ENCODE data around the gene ADAM11. TPM values are rescaled to one million over a fixed set of nuclear protein-coding genes. Genes with fewer than 3 reads are reported as not detected.
A peak's percentile ranks its signal among the peaks of the same experiment; 100 is the strongest.

Gene ADAM11
- total and polyA plus RNA-seq, 2 of the 8 experiments (the other 6 are each of a cell fraction or from before 2014, with no cell fraction given), result 2.3 to 2.9 TPM

- Histone ChIP-seq H2BK12ac (ENCODE audit: low read depth, low read length) (no peak overlapping the region), H4K8ac (ENCODE audit: extremely low read depth, insufficient read depth, low read length) (0 out of 2 replicates have a peak overlapping the region, but pooled peaks have one; percentile 8), H3K4me2 (ENCODE audit: insufficient read depth in 1 of 2, low read depth in 2 of 2, low read length in 2 of 2) (no peak overlapping the region), H3K18ac (ENCODE audit: extremely low read depth, low read length) (no peak overlapping the region), H3K4me3 (ENCODE audit: extremely low read depth in 1 of 4, insufficient read depth in 2 of 4, low read depth in 3 of 4, low read length in 4 of 4) (no peak overlapping the region), H2BK20ac (ENCODE audit: low read length) (no peak overlapping the region), H3K9me3 (ENCODE audit: insufficient read depth in 2 of 2, low read depth in 1 of 2, low read length in 1 of 2) (no peaks in the 10 kb centered on the region), H3K4me1 (replicated peaks in 1 of 4; ENCODE audit: control insufficient read depth in 3 of 4, insufficient read depth in 4 of 4, low read length in 3 of 4) (peaks cover 2 to 6% (median 3%) of the 10 kb centered on the region in 4 experiments; a peak in 4 of 7 replicates), H3K23ac (ENCODE audit: insufficient read length) (no peak overlapping the region), H2BK120ac (replicated peaks; ENCODE audit: low read depth, low read length) (no peak overlapping the region), H3K23me2 (ENCODE audit: low read depth, low read length) (no peaks in the 10 kb centered on the region), H4K5ac (ENCODE audit: insufficient read length, low read depth, low read length) (no peak overlapping the region), H2BK5ac (ENCODE audit: low read depth, low read length) (no peak overlapping the region), H3K9ac (replicated peaks in 1 of 4; ENCODE audit: extremely low read depth in 1 of 4, low read depth in 3 of 4, low read length in 3 of 4) (no peak overlapping the region), H2BK15ac (ENCODE audit: low read length) (no peak overlapping the region), H3K14ac (ENCODE audit: insufficient read length) (no peak overlapping the region), H3K36me3 (ENCODE audit: control insufficient read depth in 2 of 4, insufficient read depth in 4 of 4, low read length in 3 of 4) (peaks cover 3 to 37% (median 12%) of the 10 kb centered on the region in 4 experiments; a peak in 6 of 8 replicates), H3K79me2 (ENCODE audit: control insufficient read depth in 1 of 2, insufficient read depth in 2 of 2, low read length in 2 of 2) (no peaks in the 10 kb centered on the region), H3K79me1 (ENCODE audit: low read depth, low read length) (no peaks in the 10 kb centered on the region; the same call in 1 of the 2 replicates), H3K56ac (replicated peaks; ENCODE audit: insufficient read length, low read depth, low read length) (no peak overlapping the region), H3K4ac (replicated peaks; ENCODE audit: insufficient read length, low read depth, low read length) (no peak overlapping the region), H2AFZ (ENCODE audit: low read length) (no peak overlapping the region), H3K27ac (ENCODE audit: low read depth, low read length) (no peak overlapping the region), H4K20me1 (replicated peaks in 1 of 2; ENCODE audit: control insufficient read depth in 1 of 2, insufficient read depth in 2 of 2, low read length in 2 of 2) (peaks cover 0 to 2% of the 10 kb centered on the region in 2 experiments), H2AK5ac (ENCODE audit: low read depth, low read length) (no peak overlapping the region), H3K27me3 (replicated peaks in 1 of 4; ENCODE audit: control insufficient read depth in 3 of 4, extremely low read depth in 1 of 4, insufficient read depth in 3 of 4, low read length in 3 of 4) (no peaks in the 10 kb centered on the region), H4K91ac (replicated peaks; ENCODE audit: insufficient read length, low read length) (no peak overlapping the region)
- ChIA-PET CTCF (ENCODE audit: partially characterized antibody) (interaction anchor here (0.5 to 7.1 kb wide), 15 partner anchors 12 to 419 kb away, joined by 3 to 38 read pairs (median 3); partner anchors contain the start of gene ADAM11), POLR2A (ENCODE audit: partially characterized antibody) (interaction anchor here (0.8 to 1.4 kb wide), 4 partner anchors 9 to 28 kb away, joined by 3 read pairs; partner anchors contain the start of gene DBF4B)
- FAIRE-seq (no peak), DNase-seq (ENCODE audit: low read depth in 1 of 2, low spot score in 2 of 2) (no peak)
- 92% methylated on average over 12 of the region's 12 CpGs; no CpG with 5 or more reads in 1 of the 2 experiments for WGBS, 2 experiments (ENCODE audit: extremely low coverage in 1 of 2, insufficient coverage in 1 of 2, insufficient read length in 1 of 2, insufficient replicate concordance in 2 of 2, low coverage in 1 of 2, low lambda C conversion rate in 2 of 2, missing lambda C conversion rate in 1 of 2)
- TF ChIP-seq CBX8 (IDR thresholded peaks at IDR 0.05; ENCODE audit: borderline replicate concordance, low read depth, low read length) (no peak), CHD1 (IDR thresholded peaks at IDR 0.05; ENCODE audit: low read depth, low read length) (no peak), USF2 (IDR thresholded peaks at IDR 0.05; ENCODE audit: low read length) (no peak), KDM4A (IDR thresholded peaks at IDR 0.05; ENCODE audit: low read depth, low read length, severe bottlenecking) (no peak), ATF2 (IDR thresholded peaks at IDR 0.05; ENCODE audit: low read length) (no peak)
Measured at GRCh38 chr17:44736551-44737240, 22.1 kb upstream of the ADAM11 start.

Measured in H1 (cell line).